Body of pancreas (tissue), 4 donors: ENCODE data around the gene WDR3.

Experiments used
- CTCF ChIP-seq, 7 experiments: fragments of 450-650 bp in 4 of 7; fragments of 200-600 bp in 3 of 7; sonication (generic) in 3 of 7; IDR thresholded peaks; one replicate each; pipeline ENCODE4 v1.5.1; 2016 to 2019; ENCODE audit warnings: antibody characterized with exemption in 7 of 7
- POLR2A ChIP-seq, 3 donors: fragments of 450-650 bp; IDR thresholded peaks; one replicate each; pipeline ENCODE4 v1.6.1; 2016; ENCODE audit warnings: antibody characterized with exemption in 3 of 3, mild to moderate bottlenecking in 2 of 3

GRCh38 chr1:117952386-117952785 lies 22.8 kb downstream of the WDR3 start:
- TF ChIP-seq CTCF (IDR thresholded peaks at IDR 0.05) (no peak), POLR2A (IDR thresholded peaks at IDR 0.05) (no peak)
